ENCODE results near the gene TPM1. TPM values are rescaled to one million over a fixed set of nuclear protein-coding genes. Genes with fewer than 3 reads are reported as not detected.

The TPM1 gene
- total and polyA plus RNA-seq, 8 donors, result 230 to 2,605 (median 783) TPM

- 82 to 95% (median 87%) methylated on average over 4 of the region's 4 CpGs for WGBS, 5 donors
- no peaks in the 10 kb centered on the region for H3K36me3 ChIP-seq
- DNase-seq, result no peak
- peaks cover 0 to 9% (median 3%) of the 10 kb centered on the region in 4 donors for H3K4me1 ChIP-seq
- no peak overlapping the region for H3K4me3 ChIP-seq
- H3K27ac ChIP-seq, result no peak overlapping the region
- TF ChIP-seq CTCF (IDR thresholded peaks at IDR 0.05), result no peak
- no peak for TF ChIP-seq POLR2AphosphoS5 (IDR thresholded peaks at IDR 0.05)
- no peak for TF ChIP-seq POLR2A (IDR thresholded peaks at IDR 0.05)
- intact Hi-C loops (cut with DNase I; ENCODE audit: low total_unique reads), result no loop called here
- H3K27me3 ChIP-seq, result no peaks in the 10 kb centered on the region
- no peaks in the 10 kb centered on the region for H3K9me3 ChIP-seq
These were observed 48.1 kb upstream of the TPM1 start for GRCh38 chr15:62994439-62994838.

GRCh38 chr15:62994975-62995681 is 47.4 kb upstream of the TPM1 start:
- H3K27me3 ChIP-seq, result no peaks in the 10 kb centered on the region
- H3K36me3 ChIP-seq, result no peaks in the 10 kb centered on the region
- no peak for DNase-seq
- H3K4me1 ChIP-seq, result peaks cover 0 to 9% (median 3%) of the 10 kb centered on the region in 4 donors
- no peaks in the 10 kb centered on the region for H3K9me3 ChIP-seq
- intact Hi-C loops (cut with DNase I; ENCODE audit: low total_unique reads), result no loop called here
- H3K4me3 ChIP-seq, result no peak overlapping the region
- WGBS, 5 donors, result 68 to 85% (median 71%) methylated on average over 3 of the region's 3 CpGs
- no peak for TF ChIP-seq POLR2A (IDR thresholded peaks at IDR 0.05)
- no peak for TF ChIP-seq POLR2AphosphoS5 (IDR thresholded peaks at IDR 0.05)
- no peak for TF ChIP-seq EP300 (IDR thresholded peaks at IDR 0.05)
- TF ChIP-seq CTCF (IDR thresholded peaks at IDR 0.05), result no peak
- no peak overlapping the region for H3K27ac ChIP-seq

- H3K4me1 ChIP-seq, result peaks cover 0 to 9% (median 3%) of the 10 kb centered on the region in 4 donors
- TF ChIP-seq POLR2AphosphoS5 (IDR thresholded peaks at IDR 0.05) (no peak), POLR2A (IDR thresholded peaks at IDR 0.05) (no peak), EP300 (IDR thresholded peaks at IDR 0.05) (no peak)
- no peaks in the 10 kb centered on the region for H3K36me3 ChIP-seq
- 88 to 100% (median 91%) methylated on average over 3 of the region's 3 CpGs for WGBS, 5 donors
- DNase-seq, result no peak
- no peak overlapping the region for H3K27ac ChIP-seq
- intact Hi-C loops (cut with DNase I; ENCODE audit: low total_unique reads), result no loop called here
- no peaks in the 10 kb centered on the region for H3K9me3 ChIP-seq
- no peaks in the 10 kb centered on the region for H3K27me3 ChIP-seq
- H3K4me3 ChIP-seq, result no peak overlapping the region
These were observed 45.1 kb upstream of the TPM1 start for GRCh38 chr15:62997441-62997840.

GRCh38 chr15:62998262-62998890 is 44.2 kb upstream of the TPM1 start:
- no peaks in the 10 kb centered on the region for H3K9me3 ChIP-seq
- DNase-seq, result no peak
- no peak overlapping the region for H3K4me3 ChIP-seq
- no peak overlapping the region for H3K27ac ChIP-seq
- peaks cover 0 to 9% (median 3%) of the 10 kb centered on the region in 4 donors for H3K4me1 ChIP-seq
- H3K27me3 ChIP-seq, result no peaks in the 10 kb centered on the region
- 42 to 67% (median 58%) methylated on average over 6 of the region's 6 CpGs for WGBS, 5 donors
- intact Hi-C loops (cut with DNase I; ENCODE audit: low total_unique reads), result no loop called here
- TF ChIP-seq POLR2AphosphoS5 (IDR thresholded peaks at IDR 0.05), result no peak
- TF ChIP-seq POLR2A (IDR thresholded peaks at IDR 0.05), result no peak
- no peak for TF ChIP-seq CTCF (IDR thresholded peaks at IDR 0.05)
- no peak for TF ChIP-seq EP300 (IDR thresholded peaks at IDR 0.05)
- no peaks in the 10 kb centered on the region for H3K36me3 ChIP-seq

GRCh38 chr15:62999178-62999577 is 43.4 kb upstream of the TPM1 start:
- Histone ChIP-seq H3K36me3 (no peaks in the 10 kb centered on the region), H3K27ac (no peak overlapping the region), H3K27me3 (no peaks in the 10 kb centered on the region), H3K4me1 (peaks cover 0 to 9% (median 3%) of the 10 kb centered on the region in 4 donors), H3K9me3 (no peaks in the 10 kb centered on the region), H3K4me3 (no peak overlapping the region)
- intact Hi-C loops (cut with DNase I; ENCODE audit: low total_unique reads), result no loop called here
- WGBS, 5 donors, result 83 to 91% (median 89%) methylated on average over 4 of the region's 4 CpGs
- no peak for TF ChIP-seq CTCF (IDR thresholded peaks at IDR 0.05)
- TF ChIP-seq EP300 (IDR thresholded peaks at IDR 0.05), result no peak
- TF ChIP-seq POLR2A (IDR thresholded peaks at IDR 0.05), result no peak
- DNase-seq, result no peak
